Lung (tissue), 12 donors: ENCODE measurements around the gene BCAS3. TPM values are rescaled to one million over a fixed set of nuclear protein-coding genes. Genes with fewer than 3 reads are reported as not detected.
A peak's percentile ranks its signal among the peaks of the same experiment; 100 is the strongest.
"Not testable (repeated sequence)": the region's sequence is repeated elsewhere in the genome, so short reads cannot be mapped to it uniquely, and the experiment has no call there.

Experiments used
- ATAC-seq: fragments of 200-7000 bp; cut with Tn5 transposase; one replicate; pipeline ENCODE4 v1.9.1; 2020; ENCODE audit warnings: moderate number of reproducible peaks; ENCODE audit not compliant: insufficient read depth, low FRiP score
- DNase-seq, 3 donors: peaks; one replicate each; pipeline ENCODE4 v3.0.0-alpha.2; 2013 to 2017
- H3K27ac ChIP-seq, 2 donors: one replicate each; pipeline ENCODE4 v1.5.1; 2013; ENCODE audit warnings: mild to moderate bottlenecking in 2 of 2, moderate library complexity in 2 of 2, control low read depth in 1 of 2, inconsistent platforms in 1 of 2, low read depth in 1 of 2, low read length in 1 of 2
- H3K27me3 ChIP-seq, 3 donors: one replicate each; pipeline ENCODE4 v1.5.1; 2013; ENCODE audit warnings: low read length in 2 of 3; ENCODE audit not compliant: control insufficient read depth in 3 of 3, insufficient read depth in 3 of 3
- H3K36me3 ChIP-seq, 4 donors: one replicate each; pipeline ENCODE4 v1.5.1; 2013; ENCODE audit warnings: low read length in 4 of 4, mild to moderate bottlenecking in 1 of 4, moderate library complexity in 1 of 4; ENCODE audit not compliant: control insufficient read depth in 4 of 4, insufficient read depth in 4 of 4
- H3K4me1 ChIP-seq, 5 donors: one replicate each; pipeline ENCODE4 v1.5.1; 2013; ENCODE audit warnings: low read length in 5 of 5, mild to moderate bottlenecking in 2 of 5, moderate library complexity in 1 of 5; ENCODE audit not compliant: control insufficient read depth in 5 of 5, insufficient read depth in 5 of 5
- H3K4me3 ChIP-seq: one replicate; pipeline ENCODE4 v1.5.1; 2013; ENCODE audit warnings: mild to moderate bottlenecking, control low read depth, moderate library complexity
- H3K9ac ChIP-seq, 2 donors: one replicate each; pipeline ENCODE4 v1.5.1; 2013; ENCODE audit warnings: low read length in 2 of 2, control low read depth in 1 of 2; ENCODE audit not compliant: insufficient read depth in 1 of 2
- H3K9me3 ChIP-seq, 4 donors: one replicate each; pipeline ENCODE4 v1.5.1; 2013; ENCODE audit warnings: low read length in 3 of 4, mild to moderate bottlenecking in 1 of 4, moderate library complexity in 1 of 4; ENCODE audit not compliant: control insufficient read depth in 4 of 4, insufficient read depth in 3 of 4
- CTCF ChIP-seq: IDR thresholded peaks from 2 replicates; pipeline ENCODE4 v1.5.1; 2012; ENCODE audit warnings: mild to moderate bottlenecking; ENCODE audit errors: control extremely low read depth, extremely low read depth
- WGBS, 2 donors: extraction: QIAGEN DNeasy Blood & Tissue Kit; methylation state at CpG; one replicate each; pipeline ENCODE4 v1.1.7; 2013; 5-methylcytosine and 5-hydroxymethylcytosine counted together
- polyA plus RNA-seq, 2 donors: library from polyadenylated mRNA; stranded (reverse); fragments of 200-250 nt; gene quantifications; one replicate each; pipeline ENCODE4 v1.2.1, GENCODE V29; 2013
- total RNA-seq, 2 donors: library from RNA; depleted of rRNA in 1 of 2; stranded (reverse); fragments of >200 nt in 1 of 2; gene quantifications; one replicate each; pipeline ENCODE4 v1.2.1, GENCODE V29; 2014 to 2021
- donor health status: control.
- donor health status: control.
- donor health status: Bipolar disorder and iron deficiency.
- donor health status: healthy.
- donor health status: DM: yes; HTN: yes; CAD: no.

Gene BCAS3
- total and polyA plus RNA-seq, 4 donors = 4.0 to 101 (median 20.3) TPM

- Histone ChIP-seq H3K4me1 (peaks cover 0 to 28% (median 19%) of the 10 kb centered on the region in 5 donors), H3K27me3 (no peaks in the 10 kb centered on the region), H3K9me3 (no peaks in the 10 kb centered on the region), H3K9ac (no peak overlapping the region), H3K36me3 (no peaks in the 10 kb centered on the region), H3K27ac (no peak overlapping the region), H3K4me3 (no peak overlapping the region)
- 88 to 94% methylated on average over 12 of the region's 12 CpGs for WGBS, 2 donors
- ATAC-seq (no peak), DNase-seq (peak; percentile 65 to 83 (median 78))
- TF ChIP-seq CTCF = no peak
Measured at GRCh38 chr17:61352781-61353491, 675.3 kb downstream of the BCAS3 start.

- H3K9me3 ChIP-seq = no peaks in the 10 kb centered on the region
- no peak for DNase-seq
- no peak overlapping the region for H3K27ac ChIP-seq
- ATAC-seq = no peak
- no peak for TF ChIP-seq CTCF
- no peaks in the 10 kb centered on the region for H3K36me3 ChIP-seq
- H3K4me3 ChIP-seq = no peak overlapping the region
- H3K4me1 ChIP-seq = peaks cover 0 to 28% (median 19%) of the 10 kb centered on the region in 5 donors
- no peak overlapping the region for H3K9ac ChIP-seq
- WGBS, 2 donors = 95 to 98% methylated on average over 12 of the region's 12 CpGs
- no peaks in the 10 kb centered on the region for H3K27me3 ChIP-seq
Measured at GRCh38 chr17:61353615-61354014, 676.0 kb downstream of the BCAS3 start.

- 93 to 97% methylated on average over 10 of the region's 10 CpGs for WGBS, 2 donors
- Histone ChIP-seq H3K27ac (no peak overlapping the region), H3K9me3 (no peaks in the 10 kb centered on the region), H3K4me3 (no peak overlapping the region), H3K9ac (no peak overlapping the region), H3K36me3 (no peaks in the 10 kb centered on the region), H3K4me1 (peaks cover 0 to 28% (median 19%) of the 10 kb centered on the region in 5 donors), H3K27me3 (no peaks in the 10 kb centered on the region)
- ATAC-seq (no peak), DNase-seq (no peak)
- TF ChIP-seq CTCF = no peak
Measured at GRCh38 chr17:61354895-61355874, 677.5 kb downstream of the BCAS3 start.

- not testable (repeated sequence) for H3K27me3 ChIP-seq, H3K9ac ChIP-seq, H3K4me3 ChIP-seq, DNase-seq, H3K36me3 ChIP-seq, ATAC-seq, H3K27ac ChIP-seq, H3K9me3 ChIP-seq
- WGBS, 2 donors = 85 to 86% methylated on average over 3 of the region's 3 CpGs
- peaks cover 0 to 20% (median 11%) of the 10 kb centered on the region in 5 donors for H3K4me1 ChIP-seq
Measured at GRCh38 chr17:61357061-61357460, 679.4 kb downstream of the BCAS3 start.

GRCh38 chr17:61359513-61359912 lies 681.9 kb downstream of the BCAS3 start:
- not testable (repeated sequence) for H3K4me3 ChIP-seq, H3K9ac ChIP-seq, H3K27ac ChIP-seq, H3K4me1 ChIP-seq, H3K36me3 ChIP-seq, ATAC-seq, DNase-seq, H3K27me3 ChIP-seq, H3K9me3 ChIP-seq
- WGBS, 2 donors = 98 to 99% methylated on average over 9 of the region's 9 CpGs
